ENCODE results near the gene ANAPC7. TPM values are rescaled to one million over a fixed set of nuclear protein-coding genes. Genes with fewer than 3 reads are reported as not detected.

Gene ANAPC7
- total and polyA plus RNA-seq, 2 of the 13 experiments (the other 11 are each of a cell fraction or from before 2014, with no cell fraction given), result 40.0 to 69.1 TPM

GRCh38 chr12:110403146-110403975 is at the start of gene ANAPC7 (continued):
- TF ChIP-seq HNF4G (IDR thresholded peaks at IDR 0.05; ENCODE audit: borderline replicate concordance, low read depth, low read length) (no peak), HNF4G (CRISPR knock-in tag; IDR thresholded peaks at IDR 0.05; ENCODE audit: borderline replicate concordance, low read depth) (no peak), NBN (conservative IDR thresholded peaks at IDR 0.05) (no peak), ZNF709 (CRISPR knock-in tag; IDR thresholded peaks at IDR 0.05) (peak; percentile 32; the same call in 1 of the 2 replicates), REL (CRISPR knock-in tag; conservative IDR thresholded peaks at IDR 0.05) (no peak), NR2C2 (CRISPR knock-in tag; IDR thresholded peaks at IDR 0.05; ENCODE audit: borderline replicate concordance) (peak; percentile 25; the same call in 1 of the 2 replicates), ZNF597 (CRISPR knock-in tag; IDR thresholded peaks at IDR 0.05) (no peak), SMC3 (IDR thresholded peaks at IDR 0.05; ENCODE audit: low read length) (no peak), ZNF841 (CRISPR knock-in tag; IDR thresholded peaks at IDR 0.05; ENCODE audit: borderline replicate concordance) (no peak), GATA4 (IDR thresholded peaks at IDR 0.05; ENCODE audit: borderline replicate concordance, low read depth) (no peak), MAX (IDR thresholded peaks at IDR 0.05) (peak; percentile 98), ZBTB20 (CRISPR knock-in tag; IDR thresholded peaks at IDR 0.05; ENCODE audit: borderline replicate concordance, low read depth) (no peak), ZNF782 (CRISPR knock-in tag; IDR thresholded peaks at IDR 0.05; ENCODE audit: borderline replicate concordance) (0 out of 2 replicates have a peak, but pooled peaks have one; percentile 35), GFI1 (CRISPR knock-in tag; IDR thresholded peaks at IDR 0.05; ENCODE audit: borderline replicate concordance) (no peak), ZFAT (CRISPR knock-in tag; conservative IDR thresholded peaks at IDR 0.05) (peak; percentile 24; the same call in 1 of the 2 replicates), ZNF614 (CRISPR knock-in tag; IDR thresholded peaks at IDR 0.05; ENCODE audit: borderline replicate concordance) (no peak; the same call in none of the 2 replicates), SP1 (IDR thresholded peaks at IDR 0.05) (no peak), SP1 (CRISPR knock-in tag; IDR thresholded peaks at IDR 0.05) (no peak), IRF9 (CRISPR knock-in tag; IDR thresholded peaks at IDR 0.05; ENCODE audit: borderline replicate concordance) (no peak), KLF9 (CRISPR knock-in tag; IDR thresholded peaks at IDR 0.05; ENCODE audit: low read depth) (no peak), ZFYVE20 (CRISPR knock-in tag; IDR thresholded peaks at IDR 0.05; ENCODE audit: borderline replicate concordance, low read depth) (0 out of 2 replicates have a peak, but pooled peaks have one; percentile 54), SP4 (CRISPR knock-in tag; IDR thresholded peaks at IDR 0.05) (no peak), ASH2L (IDR thresholded peaks at IDR 0.05; ENCODE audit: insufficient read length, low read depth, low read length) (peak; percentile 94)
- TF ChIP-seq, protein P1, sequence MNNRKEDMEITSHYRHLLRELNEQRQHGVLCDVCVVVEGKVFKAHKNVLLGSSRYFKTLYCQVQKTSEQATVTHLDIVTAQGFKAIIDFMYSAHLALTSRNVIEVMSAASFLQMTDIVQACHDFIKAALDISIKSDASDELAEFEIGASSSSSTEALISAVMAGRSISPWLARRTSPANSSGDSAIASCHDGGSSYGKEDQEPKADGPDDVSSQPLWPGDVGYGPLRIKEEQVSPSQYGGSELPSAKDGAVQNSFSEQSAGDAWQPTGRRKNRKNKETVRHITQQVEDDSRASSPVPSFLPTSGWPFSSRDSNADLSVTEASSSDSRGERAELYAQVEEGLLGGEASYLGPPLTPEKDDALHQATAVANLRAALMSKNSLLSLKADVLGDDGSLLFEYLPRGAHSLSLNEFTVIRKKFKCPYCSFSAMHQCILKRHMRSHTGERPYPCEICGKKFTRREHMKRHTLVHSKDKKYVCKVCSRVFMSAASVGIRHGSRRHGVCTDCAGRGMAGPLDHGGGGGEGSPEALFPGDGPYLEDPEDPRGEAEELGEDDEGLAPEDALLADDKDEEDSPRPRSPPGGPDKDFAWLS (CRISPR knock-in tag; IDR thresholded peaks at IDR 0.05; ENCODE audit: borderline replicate concordance), result no peak
- TF ChIP-seq, protein P2, sequence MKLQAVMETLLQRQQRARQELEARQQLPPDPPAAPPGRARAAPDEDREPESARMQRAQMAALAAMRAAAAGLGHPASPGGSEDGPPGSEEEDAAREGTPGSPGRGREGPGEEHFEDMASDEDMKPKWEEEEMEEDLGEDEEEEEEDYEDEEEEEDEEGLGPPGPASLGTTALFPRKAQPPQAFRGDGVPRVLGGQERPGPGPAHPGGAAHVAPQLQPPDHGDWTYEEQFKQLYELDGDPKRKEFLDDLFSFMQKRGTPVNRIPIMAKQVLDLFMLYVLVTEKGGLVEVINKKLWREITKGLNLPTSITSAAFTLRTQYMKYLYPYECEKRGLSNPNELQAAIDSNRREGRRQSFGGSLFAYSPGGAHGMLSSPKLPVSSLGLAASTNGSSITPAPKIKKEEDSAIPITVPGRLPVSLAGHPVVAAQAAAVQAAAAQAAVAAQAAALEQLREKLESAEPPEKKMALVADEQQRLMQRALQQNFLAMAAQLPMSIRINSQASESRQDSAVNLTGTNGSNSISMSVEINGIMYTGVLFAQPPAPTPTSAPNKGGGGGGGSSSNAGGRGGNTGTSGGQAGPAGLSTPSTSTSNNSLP (IDR thresholded peaks at IDR 0.05; ENCODE audit: low read depth, low read length), result no peak

Measured in HepG2 (cell line).